Activated naive CD8-positive, alpha-beta T cell treated with anti-CD3 and anti-CD28 coated beads for 36 hours (primary cell): ENCODE results near the gene KRTAP10-8. TPM values are rescaled to one million over a fixed set of nuclear protein-coding genes. Genes with fewer than 3 reads are reported as not detected.
"Not testable (repeated sequence)": the region's sequence is repeated elsewhere in the genome, so short reads cannot be mapped to it uniquely, and the experiment has no call there.

Experiments used
- DNase-seq: peaks from one replicate; pipeline ENCODE4 v3.0.0; 2021
- H3K27ac Mint-ChIP-seq: one replicate; pipeline ENCODE4 v1.8.0; 2022; ENCODE audit warnings: mild to moderate bottlenecking, moderate library complexity, mixed read lengths
- H3K27me3 Mint-ChIP-seq: one replicate; pipeline ENCODE4 v1.8.0; 2022; ENCODE audit warnings: mild to moderate bottlenecking, mixed read lengths
- H3K36me3 Mint-ChIP-seq: one replicate; pipeline ENCODE4 v1.8.0; 2021; ENCODE audit warnings: mild to moderate bottlenecking, mixed read lengths
- H3K4me1 Mint-ChIP-seq: one replicate; pipeline ENCODE4 v1.8.0; 2021; ENCODE audit warnings: mixed read lengths
- H3K4me3 Mint-ChIP-seq: one replicate; pipeline ENCODE4 v1.8.0; 2022; ENCODE audit warnings: mild to moderate bottlenecking, moderate library complexity, mixed read lengths
- H3K9me3 Mint-ChIP-seq: one replicate; pipeline ENCODE4 v1.8.0; 2022; ENCODE audit warnings: mixed read lengths
- total RNA-seq, 2 experiments: library from RNA; stranded (reverse); gene quantifications; one replicate each; pipeline ENCODE4 v1.2.3, GENCODE V29; 2021

The KRTAP10-8 gene
- total RNA-seq, 2 experiments from 2014 or later = not detected

- H3K36me3 Mint-ChIP-seq = no peaks in the 10 kb centered on the region
- H3K27me3 Mint-ChIP-seq = peaks cover 4% of the 10 kb centered on the region
- no peaks in the 10 kb centered on the region for H3K9me3 Mint-ChIP-seq
- no peaks in the 10 kb centered on the region for H3K4me1 Mint-ChIP-seq
- DNase-seq = no peak
- no peak overlapping the region for H3K4me3 Mint-ChIP-seq
- no peak overlapping the region for H3K27ac Mint-ChIP-seq
These were observed 22.1 kb upstream of the KRTAP10-8 start for GRCh38 chr21:44589586-44590305.

GRCh38 chr21:44590311-44590721 is 21.6 kb upstream of the KRTAP10-8 start:
- Mint-ChIP-seq H3K4me1 (no peaks in the 10 kb centered on the region), H3K36me3 (no peaks in the 10 kb centered on the region), H3K27me3 (peaks cover 4% of the 10 kb centered on the region), H3K27ac (no peak overlapping the region), H3K4me3 (no peak overlapping the region), H3K9me3 (no peaks in the 10 kb centered on the region)
- DNase-seq = no peak

- H3K36me3 Mint-ChIP-seq, H3K4me3 Mint-ChIP-seq, H3K27ac Mint-ChIP-seq, H3K27me3 Mint-ChIP-seq, H3K9me3 Mint-ChIP-seq, DNase-seq, H3K4me1 Mint-ChIP-seq: not testable (repeated sequence)
These were observed 20.7 kb upstream of the KRTAP10-8 start for GRCh38 chr21:44590897-44591800.

- not testable (repeated sequence) for DNase-seq, H3K4me1 Mint-ChIP-seq, H3K4me3 Mint-ChIP-seq
These were observed 20.1 kb upstream of the KRTAP10-8 start for GRCh38 chr21:44591801-44592130.

GRCh38 chr21:44592446-44593311 is 19.2 kb upstream of the KRTAP10-8 start, which contains the start of gene KRTAP10-6:
KRTAP10-6 (minus strand) TSS chr21:44592505; CDS start chr21:44592484, 21 bp downstream.
- no peaks in the 10 kb centered on the region for H3K4me1 Mint-ChIP-seq
- H3K4me3 Mint-ChIP-seq = no peak within 1 kb of the TSS
- H3K36me3 Mint-ChIP-seq = no peaks in the 10 kb centered on the region
- no peak for DNase-seq
- no peaks in the 10 kb centered on the region for H3K9me3 Mint-ChIP-seq
- no peaks in the 10 kb centered on the region for H3K27me3 Mint-ChIP-seq
- H3K27ac Mint-ChIP-seq = no peak within 1 kb of the TSS

More at GRCh38 chr21:44591801-44592130, 20.1 kb upstream of the KRTAP10-8 start:
- H3K9me3 Mint-ChIP-seq, H3K27ac Mint-ChIP-seq, H3K27me3 Mint-ChIP-seq, H3K36me3 Mint-ChIP-seq: not testable (repeated sequence)

GRCh38 chr21:44593598-44594405 is 18.1 kb upstream of the KRTAP10-8 start:
- H3K9me3 Mint-ChIP-seq = peaks cover 2% of the 10 kb centered on the region
- no peak for DNase-seq
- H3K4me1 Mint-ChIP-seq = no peaks in the 10 kb centered on the region
- H3K27ac Mint-ChIP-seq = no peak overlapping the region
- no peaks in the 10 kb centered on the region for H3K36me3 Mint-ChIP-seq
- no peaks in the 10 kb centered on the region for H3K27me3 Mint-ChIP-seq
- no peak overlapping the region for H3K4me3 Mint-ChIP-seq

- H3K4me1 Mint-ChIP-seq = no peaks in the 10 kb centered on the region
- H3K27ac Mint-ChIP-seq = no peak overlapping the region
These were observed 17.4 kb upstream of the KRTAP10-8 start for GRCh38 chr21:44594406-44594916.

GRCh38 chr21:44595524-44595923 is 16.4 kb upstream of the KRTAP10-8 start:
- Mint-ChIP-seq H3K4me1 (no peaks in the 10 kb centered on the region), H3K27me3 (no peaks in the 10 kb centered on the region), H3K36me3 (no peaks in the 10 kb centered on the region), H3K27ac (no peak overlapping the region), H3K4me3 (no peak overlapping the region), H3K9me3 (peaks cover 3% of the 10 kb centered on the region)
- DNase-seq = no peak

More at GRCh38 chr21:44594406-44594916, 17.4 kb upstream of the KRTAP10-8 start:
- no peaks in the 10 kb centered on the region for H3K36me3 Mint-ChIP-seq
- H3K9me3 Mint-ChIP-seq = peaks cover 3% of the 10 kb centered on the region
- H3K27me3 Mint-ChIP-seq = no peaks in the 10 kb centered on the region
- DNase-seq = no peak
- H3K4me3 Mint-ChIP-seq = no peak overlapping the region

- DNase-seq = no peak
- no peaks in the 10 kb centered on the region for H3K27me3 Mint-ChIP-seq
- H3K27ac Mint-ChIP-seq = no peak overlapping the region
- no peak overlapping the region for H3K4me3 Mint-ChIP-seq
- no peaks in the 10 kb centered on the region for H3K36me3 Mint-ChIP-seq
- peaks cover 3% of the 10 kb centered on the region for H3K9me3 Mint-ChIP-seq
- no peaks in the 10 kb centered on the region for H3K4me1 Mint-ChIP-seq
These were observed 15.7 kb upstream of the KRTAP10-8 start for GRCh38 chr21:44596068-44596725.

- Mint-ChIP-seq H3K27me3 (no peaks in the 10 kb centered on the region), H3K27ac (no peak overlapping the region), H3K36me3 (no peaks in the 10 kb centered on the region), H3K4me3 (no peak overlapping the region), H3K9me3 (peaks cover 3% of the 10 kb centered on the region), H3K4me1 (no peaks in the 10 kb centered on the region)
- DNase-seq = no peak
These were observed 13.8 kb upstream of the KRTAP10-8 start for GRCh38 chr21:44598061-44598460.

- Mint-ChIP-seq H3K4me1 (no peaks in the 10 kb centered on the region), H3K4me3 (no peak overlapping the region), H3K36me3 (no peaks in the 10 kb centered on the region)
These were observed 12.4 kb upstream of the KRTAP10-8 start for GRCh38 chr21:44599264-44600029.

GRCh38 chr21:44600118-44600978 is 11.5 kb upstream of the KRTAP10-8 start, which contains the start of gene KRTAP10-7:
KRTAP10-7 (plus strand) TSS chr21:44600597; CDS start chr21:44600622, 25 bp downstream.
- H3K36me3 Mint-ChIP-seq, H3K27ac Mint-ChIP-seq, H3K9me3 Mint-ChIP-seq, H3K27me3 Mint-ChIP-seq, H3K4me3 Mint-ChIP-seq, H3K4me1 Mint-ChIP-seq, DNase-seq: not testable (repeated sequence)

More at GRCh38 chr21:44599264-44600029, 12.4 kb upstream of the KRTAP10-8 start:
- no peak for DNase-seq
- Mint-ChIP-seq H3K27ac (no peak overlapping the region), H3K9me3 (peaks cover 3% of the 10 kb centered on the region), H3K27me3 (no peaks in the 10 kb centered on the region)
